T-helper 2 cell treated with Interferon-gamma antibody and Interleukin-4, amounts not matched to agents 5 μg/mL and 100 μg/mL, for 36 hours (primary cell): Measurements from ENCODE around the gene ITGAX.
"Not testable (repeated sequence)": the region's sequence is repeated elsewhere in the genome, so short reads cannot be mapped to it uniquely, and the experiment has no call there.

Experiments used
- DNase-seq: peaks from one replicate; pipeline ENCODE4 v3.0.0; 2021; ENCODE audit warnings: low spot score
- H3K27ac Mint-ChIP-seq: one replicate; pipeline ENCODE4 v1.8.0; 2021; ENCODE audit warnings: mild to moderate bottlenecking, mixed read lengths
- H3K27me3 Mint-ChIP-seq: one replicate; pipeline ENCODE4 v1.8.0; 2021; ENCODE audit warnings: low read depth, mixed read lengths
- H3K36me3 Mint-ChIP-seq: one replicate; pipeline ENCODE4 v1.8.0; 2021; ENCODE audit warnings: low read depth, mixed read lengths
- H3K4me1 Mint-ChIP-seq: one replicate; pipeline ENCODE4 v1.8.0; 2021; ENCODE audit warnings: low read depth, mixed read lengths
- H3K4me3 Mint-ChIP-seq: one replicate; pipeline ENCODE4 v1.8.0; 2022; ENCODE audit warnings: mild to moderate bottlenecking, moderate library complexity, mixed read lengths
- H3K9me3 Mint-ChIP-seq: one replicate; pipeline ENCODE4 v1.8.0; 2021; ENCODE audit warnings: mixed read lengths

ITGAX gene

GRCh38 chr16:31354394-31355291 is at the start of gene ITGAX:
ITGAX (plus strand) TSS chr16:31355176; CDS start chr16:31355255, 79 bp downstream.
- Mint-ChIP-seq H3K27me3 (no peaks in the 10 kb centered on the region), H3K9me3 (no peaks in the 10 kb centered on the region), H3K4me3 (peak within 1 kb of the TSS; percentile 81), H3K36me3 (peaks cover 1% of the 10 kb centered on the region), H3K4me1 (peaks cover 55% of the 10 kb centered on the region), H3K27ac (peak within 1 kb of the TSS; percentile 98)
- DNase-seq: peak; percentile 92

- Mint-ChIP-seq H3K4me1 (peaks cover 8% of the 10 kb centered on the region), H3K27me3 (peaks cover 18% of the 10 kb centered on the region), H3K36me3 (peaks cover 1% of the 10 kb centered on the region), H3K9me3 (no peaks in the 10 kb centered on the region), H3K4me3 (no peak overlapping the region), H3K27ac (no peak overlapping the region)
- no peak for DNase-seq
Measured at GRCh38 chr16:31305219-31305618, 49.8 kb upstream of the ITGAX start.

- H3K36me3 Mint-ChIP-seq, H3K9me3 Mint-ChIP-seq, H3K4me1 Mint-ChIP-seq, H3K27ac Mint-ChIP-seq, H3K4me3 Mint-ChIP-seq, DNase-seq: not testable (repeated sequence)
- peaks cover 19% of the 10 kb centered on the region for H3K27me3 Mint-ChIP-seq
Measured at GRCh38 chr16:31308381-31308780, 46.6 kb upstream of the ITGAX start.

GRCh38 chr16:31322500-31322899 is 32.5 kb upstream of the ITGAX start:
- no peak overlapping the region for H3K4me3 Mint-ChIP-seq
- H3K9me3 Mint-ChIP-seq: peaks cover 33% of the 10 kb centered on the region
- peaks cover 12% of the 10 kb centered on the region for H3K27me3 Mint-ChIP-seq
- peaks cover 32% of the 10 kb centered on the region for H3K36me3 Mint-ChIP-seq
- no peak for DNase-seq
- H3K4me1 Mint-ChIP-seq: peaks cover under 1% of the 10 kb centered on the region
- no peak overlapping the region for H3K27ac Mint-ChIP-seq

- peaks cover 13% of the 10 kb centered on the region for H3K4me1 Mint-ChIP-seq
- no peak for DNase-seq
- H3K36me3 Mint-ChIP-seq: peaks cover 32% of the 10 kb centered on the region
- no peak overlapping the region for H3K27ac Mint-ChIP-seq
- H3K27me3 Mint-ChIP-seq: peaks cover 1% of the 10 kb centered on the region
- peaks cover 24% of the 10 kb centered on the region for H3K9me3 Mint-ChIP-seq
- H3K4me3 Mint-ChIP-seq: no peak overlapping the region
Measured at GRCh38 chr16:31323959-31324629, 30.9 kb upstream of the ITGAX start.

GRCh38 chr16:31325171-31325570 is 29.8 kb upstream of the ITGAX start:
- Mint-ChIP-seq H3K4me1 (peaks cover 13% of the 10 kb centered on the region), H3K36me3 (peaks cover 32% of the 10 kb centered on the region), H3K27ac (no peak overlapping the region), H3K27me3 (no peaks in the 10 kb centered on the region), H3K9me3 (peaks cover 24% of the 10 kb centered on the region), H3K4me3 (no peak overlapping the region)
- DNase-seq: no peak

GRCh38 chr16:31327646-31328225 is 27.2 kb upstream of the ITGAX start:
- H3K36me3 Mint-ChIP-seq: peaks cover 23% of the 10 kb centered on the region
- peaks cover 10% of the 10 kb centered on the region for H3K27me3 Mint-ChIP-seq
- DNase-seq: no peak
- peak overlapping the region; percentile 25 for H3K4me3 Mint-ChIP-seq
- peaks cover 7% of the 10 kb centered on the region for H3K9me3 Mint-ChIP-seq
- peak overlapping the region; percentile 3 for H3K27ac Mint-ChIP-seq
- peaks cover 17% of the 10 kb centered on the region for H3K4me1 Mint-ChIP-seq

- peaks cover 21% of the 10 kb centered on the region for H3K36me3 Mint-ChIP-seq
- peaks cover 10% of the 10 kb centered on the region for H3K27me3 Mint-ChIP-seq
- H3K4me1 Mint-ChIP-seq: peaks cover 17% of the 10 kb centered on the region
- no peak overlapping the region for H3K27ac Mint-ChIP-seq
- H3K9me3 Mint-ChIP-seq: no peaks in the 10 kb centered on the region
- no peak for DNase-seq
- peak overlapping the region; percentile 25 for H3K4me3 Mint-ChIP-seq
Measured at GRCh38 chr16:31328322-31329052, 26.5 kb upstream of the ITGAX start.

- H3K4me3 Mint-ChIP-seq: peak overlapping the region; percentile 76
- H3K27ac Mint-ChIP-seq: no peak overlapping the region
- H3K9me3 Mint-ChIP-seq: no peaks in the 10 kb centered on the region
- H3K36me3 Mint-ChIP-seq: peaks cover 21% of the 10 kb centered on the region
- H3K27me3 Mint-ChIP-seq: peaks cover 10% of the 10 kb centered on the region
- DNase-seq: no peak
- peaks cover 17% of the 10 kb centered on the region for H3K4me1 Mint-ChIP-seq
Measured at GRCh38 chr16:31329671-31330552, 25.1 kb upstream of the ITGAX start.

GRCh38 chr16:31330553-31330890 is 24.5 kb upstream of the ITGAX start:
- Mint-ChIP-seq H3K4me3 (peak overlapping the region; percentile 76), H3K27ac (peak overlapping the region; percentile 53), H3K36me3 (peaks cover 19% of the 10 kb centered on the region), H3K4me1 (peaks cover 17% of the 10 kb centered on the region), H3K9me3 (no peaks in the 10 kb centered on the region), H3K27me3 (peaks cover 10% of the 10 kb centered on the region)
- no peak for DNase-seq

GRCh38 chr16:31331141-31331764 is 23.7 kb upstream of the ITGAX start:
- Mint-ChIP-seq H3K27me3 (peaks cover 13% of the 10 kb centered on the region), H3K27ac (no peak overlapping the region), H3K36me3 (peaks cover 17% of the 10 kb centered on the region), H3K4me3 (peak overlapping the region; percentile 76), H3K9me3 (no peaks in the 10 kb centered on the region), H3K4me1 (peaks cover 17% of the 10 kb centered on the region)
- no peak for DNase-seq

- peaks cover 17% of the 10 kb centered on the region for H3K36me3 Mint-ChIP-seq
- DNase-seq: no peak
- H3K4me1 Mint-ChIP-seq: peaks cover 17% of the 10 kb centered on the region
- peak overlapping the region; percentile 76 for H3K4me3 Mint-ChIP-seq
- no peak overlapping the region for H3K27ac Mint-ChIP-seq
- H3K9me3 Mint-ChIP-seq: no peaks in the 10 kb centered on the region
- H3K27me3 Mint-ChIP-seq: peaks cover 13% of the 10 kb centered on the region
Measured at GRCh38 chr16:31331807-31332301, 23.1 kb upstream of the ITGAX start.
